ENCODE data around the gene VPS41. TPM values are rescaled to one million over a fixed set of nuclear protein-coding genes. Genes with fewer than 3 reads are reported as not detected.

Gene VPS41
- total RNA-seq, 4 donors from 2014 or later, result 26.4 to 116 (median 41.3) TPM

DNA sequence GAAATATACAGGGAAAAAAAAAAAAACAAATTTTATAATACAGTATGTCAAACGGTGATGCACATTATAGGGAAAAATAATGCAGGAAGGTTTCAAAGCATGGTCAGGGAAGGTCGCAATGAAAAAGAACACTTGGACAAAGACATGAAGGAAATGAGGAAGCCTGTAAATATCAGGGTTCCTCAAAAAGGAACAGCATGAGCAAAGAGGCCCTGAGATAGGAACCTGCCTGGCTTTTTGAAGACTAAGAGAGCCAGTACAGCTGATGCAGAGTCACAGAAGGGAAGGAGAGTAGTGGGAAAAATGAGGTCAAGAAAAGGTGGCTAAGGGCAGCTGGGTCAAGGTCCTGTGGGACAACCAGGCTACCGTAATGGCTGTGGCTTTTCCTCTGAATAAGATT lies 1.9 kb downstream of the VPS41 start:
- H3K27me3 ChIP-seq, result no peaks in the 10 kb centered on the region
- H3K4me1 ChIP-seq, result peaks cover 0 to 14% (median 0%) of the 10 kb centered on the region in 4 donors
- no peaks in the 10 kb centered on the region for H3K9me3 ChIP-seq
- no peaks in the 10 kb centered on the region for H3K36me3 ChIP-seq
- no peak for DNase-seq
- H3K27ac ChIP-seq, result no peak overlapping the region
- TF ChIP-seq, protein P1, sequence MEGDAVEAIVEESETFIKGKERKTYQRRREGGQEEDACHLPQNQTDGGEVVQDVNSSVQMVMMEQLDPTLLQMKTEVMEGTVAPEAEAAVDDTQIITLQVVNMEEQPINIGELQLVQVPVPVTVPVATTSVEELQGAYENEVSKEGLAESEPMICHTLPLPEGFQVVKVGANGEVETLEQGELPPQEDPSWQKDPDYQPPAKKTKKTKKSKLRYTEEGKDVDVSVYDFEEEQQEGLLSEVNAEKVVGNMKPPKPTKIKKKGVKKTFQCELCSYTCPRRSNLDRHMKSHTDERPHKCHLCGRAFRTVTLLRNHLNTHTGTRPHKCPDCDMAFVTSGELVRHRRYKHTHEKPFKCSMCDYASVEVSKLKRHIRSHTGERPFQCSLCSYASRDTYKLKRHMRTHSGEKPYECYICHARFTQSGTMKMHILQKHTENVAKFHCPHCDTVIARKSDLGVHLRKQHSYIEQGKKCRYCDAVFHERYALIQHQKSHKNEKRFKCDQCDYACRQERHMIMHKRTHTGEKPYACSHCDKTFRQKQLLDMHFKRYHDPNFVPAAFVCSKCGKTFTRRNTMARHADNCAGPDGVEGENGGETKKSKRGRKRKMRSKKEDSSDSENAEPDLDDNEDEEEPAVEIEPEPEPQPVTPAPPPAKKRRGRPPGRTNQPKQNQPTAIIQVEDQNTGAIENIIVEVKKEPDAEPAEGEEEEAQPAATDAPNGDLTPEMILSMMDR (IDR thresholded peaks at IDR 0.05), result no peak
- TF ChIP-seq POLR2A (IDR thresholded peaks at IDR 0.05), result no peak
- no peak overlapping the region for H3K4me3 ChIP-seq

DNA sequence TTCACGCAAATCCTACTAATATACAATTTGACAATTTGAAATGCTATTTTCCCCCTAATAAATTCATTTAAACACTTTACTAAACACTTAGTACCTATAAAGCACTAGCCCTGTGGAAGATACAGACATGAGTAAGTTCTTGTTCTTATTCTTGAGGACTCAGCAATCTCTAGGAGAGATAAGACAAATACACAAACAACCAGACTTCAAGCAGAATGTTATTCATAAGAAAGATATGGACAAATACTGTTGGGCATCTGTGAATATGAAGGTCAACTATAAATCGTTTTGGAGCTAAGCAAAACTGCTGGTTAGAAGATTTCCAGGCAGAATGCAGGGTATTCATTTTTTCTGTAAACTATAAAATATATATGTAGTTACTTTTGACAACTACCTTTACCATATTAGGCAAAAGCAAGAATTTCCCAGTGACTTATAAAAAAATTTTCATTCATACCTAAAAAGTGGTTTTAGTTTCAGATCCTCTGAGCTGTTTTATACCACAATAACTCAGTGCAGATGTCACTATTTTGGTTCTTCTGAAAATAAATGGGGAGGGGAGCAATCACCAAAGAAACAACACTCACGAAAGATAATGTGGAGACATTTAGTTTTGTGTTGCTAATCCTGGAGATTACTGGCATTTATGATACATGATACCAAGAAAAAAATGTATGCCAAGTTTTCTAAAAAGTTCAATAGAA lies 3.8 kb downstream of the VPS41 start:
- no peak overlapping the region for H3K4me3 ChIP-seq
- no peaks in the 10 kb centered on the region for H3K27me3 ChIP-seq
- no peaks in the 10 kb centered on the region for H3K9me3 ChIP-seq
- H3K36me3 ChIP-seq, result no peaks in the 10 kb centered on the region
- H3K4me1 ChIP-seq, result peaks cover 0 to 14% (median 0%) of the 10 kb centered on the region in 4 donors
- TF ChIP-seq POLR2A (IDR thresholded peaks at IDR 0.05), result no peak
- TF ChIP-seq, protein P1 (IDR thresholded peaks at IDR 0.05), result no peak
- H3K27ac ChIP-seq, result no peak overlapping the region
- no peak for DNase-seq

DNA sequence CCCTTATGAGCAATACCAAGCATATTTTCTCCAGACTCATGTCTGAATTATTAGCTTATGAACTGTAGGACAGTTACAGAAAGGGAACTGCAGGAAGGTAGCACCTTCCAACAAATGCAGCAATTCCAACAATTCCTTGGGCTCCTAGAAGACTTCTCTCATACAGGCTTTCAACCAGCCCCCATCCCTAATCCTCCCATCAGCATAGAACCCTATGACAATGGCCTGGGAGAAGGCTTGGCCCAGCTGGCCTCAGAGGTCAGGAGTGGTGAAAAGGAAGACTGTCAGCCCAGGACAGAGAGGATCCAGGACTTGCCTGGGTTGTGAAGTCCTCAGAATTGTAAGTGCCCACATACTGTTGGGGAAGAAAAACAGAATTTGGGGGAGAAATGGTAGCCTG lies 5.9 kb downstream of the VPS41 start:
- Histone ChIP-seq H3K27me3 (no peaks in the 10 kb centered on the region), H3K36me3 (no peaks in the 10 kb centered on the region), H3K4me3 (no peak overlapping the region), H3K27ac (no peak overlapping the region), H3K9me3 (no peaks in the 10 kb centered on the region), H3K4me1 (peaks cover 0 to 11% (median 0%) of the 10 kb centered on the region in 4 donors)
- DNase-seq, result no peak
- TF ChIP-seq, protein P1 (IDR thresholded peaks at IDR 0.05), result no peak
- TF ChIP-seq POLR2A (IDR thresholded peaks at IDR 0.05), result no peak

DNA sequence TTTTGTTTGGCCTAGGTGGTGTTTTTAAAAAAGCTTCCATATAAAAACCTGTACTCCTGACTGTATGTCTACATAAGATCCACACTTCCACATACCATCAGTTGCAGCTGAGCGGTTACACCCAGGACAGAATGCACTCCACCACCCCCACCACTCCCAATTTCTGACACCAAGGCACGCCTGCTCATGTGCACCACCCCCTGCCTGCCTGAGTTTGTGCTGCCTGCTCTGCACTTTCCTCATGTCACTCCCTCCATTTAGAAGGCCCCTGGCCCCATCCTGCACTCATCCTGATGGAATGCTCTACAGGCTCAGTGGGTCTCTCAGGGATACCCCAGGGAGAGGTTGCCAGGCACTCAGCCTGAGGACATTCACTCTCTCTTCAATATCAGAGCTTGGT lies 6.5 kb downstream of the VPS41 start:
- H3K27me3 ChIP-seq, result no peaks in the 10 kb centered on the region
- H3K4me1 ChIP-seq, result peaks cover 0 to 5% (median 0%) of the 10 kb centered on the region in 4 donors
- DNase-seq, result no peak
- H3K36me3 ChIP-seq, result no peaks in the 10 kb centered on the region
- no peak for TF ChIP-seq POLR2A (IDR thresholded peaks at IDR 0.05)
- TF ChIP-seq, protein P1 (IDR thresholded peaks at IDR 0.05), result no peak
- H3K4me3 ChIP-seq, result no peak overlapping the region
- no peak overlapping the region for H3K27ac ChIP-seq
- H3K9me3 ChIP-seq, result no peaks in the 10 kb centered on the region

DNA sequence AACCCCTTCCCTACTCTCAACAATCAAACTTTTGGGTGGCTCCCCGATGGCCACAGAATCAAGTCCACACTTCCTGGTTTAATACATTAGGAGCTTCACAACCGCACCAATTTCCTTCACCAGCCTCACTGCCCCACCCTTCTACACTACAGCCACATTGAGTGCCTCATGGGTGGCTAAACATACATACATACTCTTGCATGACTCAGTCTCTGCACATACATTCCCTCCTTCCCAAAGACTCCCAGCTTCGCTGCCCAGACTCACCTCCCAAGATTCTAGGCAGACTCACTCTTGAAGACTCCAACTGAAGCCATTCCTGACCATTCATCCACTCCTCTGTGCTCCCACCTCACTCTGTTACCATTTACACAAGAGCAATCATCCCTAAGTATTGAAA lies 15.9 kb downstream of the VPS41 start:
- Histone ChIP-seq H3K27ac (no peak overlapping the region), H3K4me3 (no peak overlapping the region), H3K4me1 (no peaks in the 10 kb centered on the region), H3K27me3 (no peaks in the 10 kb centered on the region), H3K36me3 (peaks cover 0 to 28% (median 0%) of the 10 kb centered on the region in 3 donors), H3K9me3 (no peaks in the 10 kb centered on the region)
- no peak for DNase-seq
- TF ChIP-seq, protein P1 (IDR thresholded peaks at IDR 0.05), result no peak
- no peak for TF ChIP-seq POLR2A (IDR thresholded peaks at IDR 0.05)

Measured in Peyer's patch (tissue), 4 donors.